ENCODE measurements around the gene CTSV. TPM values are rescaled to one million over a fixed set of nuclear protein-coding genes. Genes with fewer than 3 reads are reported as not detected.

The CTSV gene
- total RNA-seq, 1 experiment from 2014 or later: 12.2 TPM

Other genes starting within 250 kb of the CTSV start
- gene ZNF782, start 184.6 kb downstream of the CTSV start, total RNA-seq (2014; rRNA removed): 4.2 and 4.4 TPM in 2 replicates
- not detected in 2 replicates for gene NUTM2G, start 110.3 kb downstream of the CTSV start, total RNA-seq (2014; rRNA removed)